Type B pancreatic cell (in vitro differentiated cells): ENCODE measurements around the gene JPH3. TPM values are rescaled to one million over a fixed set of nuclear protein-coding genes. Genes with fewer than 3 reads are reported as not detected.

Experiments used
- DNase-seq: peaks from one replicate; pipeline ENCODE4 v3.0.0; 2021; ENCODE audit warnings: mixed read lengths; ENCODE audit not compliant: unreplicated experiment; ENCODE audit errors: extremely low spot score
- H3K27ac Mint-ChIP-seq: 2 replicates; pipeline ENCODE4 v1.8.0; 2021; ENCODE audit warnings: mild to moderate bottlenecking, mixed read lengths
- H3K27me3 Mint-ChIP-seq: 2 replicates; pipeline ENCODE4 v1.8.0; 2021; ENCODE audit warnings: mixed read lengths
- H3K36me3 Mint-ChIP-seq: 2 replicates; pipeline ENCODE4 v1.8.0; 2021; ENCODE audit warnings: mixed read lengths
- H3K4me1 Mint-ChIP-seq: one replicate; pipeline ENCODE4 v1.8.0; 2021; ENCODE audit warnings: mixed read lengths; ENCODE audit not compliant: unreplicated experiment
- H3K4me3 Mint-ChIP-seq: 2 replicates; pipeline ENCODE4 v1.8.0; 2021; ENCODE audit warnings: mild to moderate bottlenecking, mixed read lengths
- H3K9me3 Mint-ChIP-seq: 2 replicates; pipeline ENCODE4 v1.8.0; 2021; ENCODE audit warnings: mixed read lengths
- total RNA-seq: library from RNA; stranded (reverse); gene quantifications from 2 replicates; pipeline ENCODE4 v1.2.1, GENCODE V29; 2021; ENCODE audit warnings: low replicate concordance
- TF ChIP-seq, protein P1 (sequence below): fragments of 200-600 bp; sonication (generic); conservative IDR thresholded peaks from 2 replicates; pipeline ENCODE4 v1.5.0; 2021; ENCODE audit warnings: antibody characterized with exemption, mild to moderate bottlenecking

JPH3 gene
- total RNA-seq, 1 donor from 2014 or later: 7.2 TPM

DNA sequence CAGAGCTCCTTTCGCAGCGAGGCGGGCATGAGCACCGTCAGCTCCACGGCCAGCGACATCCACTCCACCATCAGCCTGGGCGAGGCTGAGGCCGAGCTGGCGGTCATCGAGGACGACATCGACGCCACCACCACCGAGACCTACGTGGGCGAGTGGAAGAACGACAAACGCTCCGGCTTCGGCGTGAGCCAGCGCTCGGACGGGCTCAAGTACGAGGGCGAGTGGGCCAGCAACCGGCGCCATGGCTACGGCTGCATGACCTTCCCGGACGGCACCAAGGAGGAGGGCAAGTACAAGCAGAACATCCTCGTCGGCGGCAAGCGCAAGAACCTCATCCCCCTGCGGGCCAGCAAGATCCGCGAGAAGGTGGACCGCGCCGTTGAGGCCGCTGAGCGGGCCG, 42.3 kb downstream of the JPH3 start:
- H3K4me3 Mint-ChIP-seq: no peak overlapping the region
- no peak for DNase-seq
- H3K27ac Mint-ChIP-seq: no peak overlapping the region
- TF ChIP-seq, protein P1, sequence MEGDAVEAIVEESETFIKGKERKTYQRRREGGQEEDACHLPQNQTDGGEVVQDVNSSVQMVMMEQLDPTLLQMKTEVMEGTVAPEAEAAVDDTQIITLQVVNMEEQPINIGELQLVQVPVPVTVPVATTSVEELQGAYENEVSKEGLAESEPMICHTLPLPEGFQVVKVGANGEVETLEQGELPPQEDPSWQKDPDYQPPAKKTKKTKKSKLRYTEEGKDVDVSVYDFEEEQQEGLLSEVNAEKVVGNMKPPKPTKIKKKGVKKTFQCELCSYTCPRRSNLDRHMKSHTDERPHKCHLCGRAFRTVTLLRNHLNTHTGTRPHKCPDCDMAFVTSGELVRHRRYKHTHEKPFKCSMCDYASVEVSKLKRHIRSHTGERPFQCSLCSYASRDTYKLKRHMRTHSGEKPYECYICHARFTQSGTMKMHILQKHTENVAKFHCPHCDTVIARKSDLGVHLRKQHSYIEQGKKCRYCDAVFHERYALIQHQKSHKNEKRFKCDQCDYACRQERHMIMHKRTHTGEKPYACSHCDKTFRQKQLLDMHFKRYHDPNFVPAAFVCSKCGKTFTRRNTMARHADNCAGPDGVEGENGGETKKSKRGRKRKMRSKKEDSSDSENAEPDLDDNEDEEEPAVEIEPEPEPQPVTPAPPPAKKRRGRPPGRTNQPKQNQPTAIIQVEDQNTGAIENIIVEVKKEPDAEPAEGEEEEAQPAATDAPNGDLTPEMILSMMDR: no peak
- H3K36me3 Mint-ChIP-seq: no peaks in the 10 kb centered on the region
- H3K27me3 Mint-ChIP-seq: peaks cover 6% of the 10 kb centered on the region
- H3K4me1 Mint-ChIP-seq: no peaks in the 10 kb centered on the region
- H3K9me3 Mint-ChIP-seq: no peaks in the 10 kb centered on the region

DNA sequence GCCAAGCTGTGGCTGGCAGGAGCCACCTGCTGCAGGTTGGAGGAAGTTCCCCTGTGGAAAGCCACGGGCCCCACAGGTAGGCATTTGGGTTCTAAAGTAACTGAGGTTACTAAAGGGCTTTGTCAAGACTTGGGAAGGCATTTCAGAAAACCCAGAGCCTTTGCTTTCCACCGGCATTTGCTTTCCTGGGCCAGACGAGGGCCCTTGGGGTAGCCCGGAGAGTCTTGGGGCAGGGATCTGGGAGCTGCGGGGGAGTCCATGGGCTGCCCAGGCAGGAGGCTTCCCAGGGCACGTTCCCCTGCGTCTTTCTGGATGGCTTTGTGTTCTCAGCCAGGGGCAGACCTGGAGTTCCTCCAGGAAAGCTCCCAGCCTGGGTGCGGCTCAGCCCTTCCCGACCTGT, 43.5 kb downstream of the JPH3 start:
- no peak overlapping the region for H3K27ac Mint-ChIP-seq
- H3K4me1 Mint-ChIP-seq: no peaks in the 10 kb centered on the region
- no peaks in the 10 kb centered on the region for H3K36me3 Mint-ChIP-seq
- H3K4me3 Mint-ChIP-seq: no peak overlapping the region
- no peaks in the 10 kb centered on the region for H3K9me3 Mint-ChIP-seq
- no peak for DNase-seq
- TF ChIP-seq, protein P1: no peak
- H3K27me3 Mint-ChIP-seq: peaks cover 12% of the 10 kb centered on the region

DNA sequence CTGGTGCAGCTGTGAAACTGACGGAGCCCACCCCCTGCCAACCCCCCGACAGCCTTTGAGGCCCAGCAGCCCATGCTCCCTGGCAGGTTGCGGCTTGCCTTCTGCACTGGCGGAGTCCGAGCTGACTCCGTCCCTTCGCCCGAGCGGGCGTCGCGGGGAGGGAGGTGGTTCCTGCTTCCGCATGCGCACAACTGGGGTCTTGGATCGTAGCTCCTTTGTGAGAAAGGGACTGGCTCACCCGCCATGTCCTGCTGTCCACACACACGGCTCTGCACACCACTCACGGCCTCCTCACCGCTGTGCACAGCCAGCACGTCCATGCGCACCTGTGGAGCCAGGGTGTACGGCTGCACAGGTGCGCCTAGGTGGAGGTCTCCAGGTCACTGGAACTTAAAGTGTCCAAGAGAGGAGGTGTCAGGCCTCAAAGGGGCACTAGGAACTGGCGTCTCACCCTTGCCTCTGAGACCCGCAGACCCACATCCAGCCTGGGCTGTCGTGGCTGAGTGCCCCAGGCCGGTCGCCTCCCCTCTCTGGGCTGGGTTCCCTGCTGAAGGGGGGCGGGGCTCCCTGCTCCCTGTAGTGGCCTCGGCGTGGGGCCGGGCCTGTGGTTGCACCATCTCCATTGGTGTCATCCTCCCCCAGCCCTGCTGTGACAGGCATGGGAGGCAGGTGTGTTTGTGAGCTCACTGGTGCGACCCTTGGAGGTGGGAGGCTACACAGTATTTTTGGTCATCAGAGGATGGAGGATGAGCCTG, 45.3 kb downstream of the JPH3 start:
- Mint-ChIP-seq H3K27me3 (peaks cover 12% of the 10 kb centered on the region), H3K36me3 (no peaks in the 10 kb centered on the region), H3K4me3 (no peak overlapping the region), H3K27ac (no peak overlapping the region), H3K9me3 (no peaks in the 10 kb centered on the region), H3K4me1 (no peaks in the 10 kb centered on the region)
- TF ChIP-seq, protein P1: no peak
- no peak for DNase-seq

DNA sequence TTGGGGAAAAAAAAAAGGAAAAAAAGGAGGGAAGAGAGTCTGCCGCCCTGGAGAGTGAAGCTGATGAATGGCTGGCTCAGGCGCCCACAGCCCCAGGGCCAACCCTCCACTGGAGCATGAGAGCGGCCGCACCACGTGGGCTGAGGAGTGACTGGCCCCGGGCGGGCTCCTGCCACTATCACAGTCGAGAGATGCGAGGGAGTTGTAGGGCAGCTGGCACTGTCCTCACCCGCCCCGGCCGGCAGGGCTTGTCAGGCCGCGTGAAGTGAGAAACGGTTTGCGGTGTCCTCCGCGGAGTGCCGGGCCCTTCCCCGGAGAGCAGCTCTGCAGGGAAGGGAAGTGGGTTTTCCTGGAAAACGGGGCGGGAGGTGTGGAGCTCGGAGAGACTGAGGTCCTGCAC, 45.9 kb downstream of the JPH3 start:
- H3K9me3 Mint-ChIP-seq: no peaks in the 10 kb centered on the region
- H3K4me3 Mint-ChIP-seq: no peak overlapping the region
- H3K27ac Mint-ChIP-seq: no peak overlapping the region
- no peaks in the 10 kb centered on the region for H3K4me1 Mint-ChIP-seq
- TF ChIP-seq, protein P1: no peak
- H3K36me3 Mint-ChIP-seq: no peaks in the 10 kb centered on the region
- no peak for DNase-seq
- H3K27me3 Mint-ChIP-seq: peaks cover 12% of the 10 kb centered on the region

DNA sequence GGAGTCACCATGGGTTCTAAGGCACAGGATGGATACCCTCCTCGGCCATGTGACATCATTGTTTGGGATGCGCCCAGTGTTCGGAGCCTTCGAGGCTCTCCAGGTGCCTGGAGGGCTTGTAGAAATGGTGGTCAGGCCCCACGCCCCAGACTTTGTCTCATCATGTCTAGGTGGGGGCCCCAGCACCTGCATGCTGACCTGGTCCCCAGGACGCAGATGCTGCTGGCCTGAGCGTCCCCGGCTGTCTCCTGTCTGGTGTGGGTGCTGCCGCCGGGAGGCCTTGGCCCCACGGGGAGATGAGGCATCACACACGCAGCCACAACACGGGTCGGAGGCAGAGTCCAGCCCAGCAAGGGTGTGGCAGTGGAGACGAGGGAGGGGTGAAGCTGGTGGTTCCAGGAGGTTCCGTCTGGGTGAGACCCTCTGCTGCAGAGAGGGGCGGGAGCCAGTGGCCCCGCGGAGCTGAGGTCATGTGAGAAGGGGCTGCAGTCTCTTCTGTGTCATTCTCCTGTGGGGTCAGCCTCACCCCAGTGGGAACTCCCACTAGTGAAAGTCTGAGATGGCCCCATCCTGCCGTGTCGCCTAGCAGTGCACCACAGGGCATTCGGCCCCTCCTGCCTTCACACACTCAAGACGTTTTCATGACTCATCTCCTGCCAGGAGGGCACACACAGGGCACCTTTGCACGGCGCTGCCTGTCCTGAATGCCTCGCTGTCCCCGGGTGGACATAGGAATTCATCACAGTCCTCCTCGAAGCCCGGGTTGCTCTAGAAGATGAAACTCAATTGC, 46.6 kb downstream of the JPH3 start:
- no peaks in the 10 kb centered on the region for H3K36me3 Mint-ChIP-seq
- H3K27me3 Mint-ChIP-seq: peaks cover 12% of the 10 kb centered on the region
- no peak overlapping the region for H3K4me3 Mint-ChIP-seq
- DNase-seq: no peak
- TF ChIP-seq, protein P1: no peak
- no peaks in the 10 kb centered on the region for H3K9me3 Mint-ChIP-seq
- H3K4me1 Mint-ChIP-seq: no peaks in the 10 kb centered on the region
- no peak overlapping the region for H3K27ac Mint-ChIP-seq
